Activated CD4-positive, alpha-beta T cell treated with anti-CD3 and anti-CD28 coated beads, Interleukin-2, amount 50 U/mL, for 24 hours (primary cell): Measurements from ENCODE around the gene DPH6.
"Not testable (repeated sequence)": the region's sequence is repeated elsewhere in the genome, so short reads cannot be mapped to it uniquely, and the experiment has no call there.

Source experiments
- DNase-seq, 2 donors: peaks; one replicate each; pipeline ENCODE4 v3.0.0-alpha.2; 2020; ENCODE audit warnings: low read depth in 1 of 2, low spot score in 1 of 2

The DPH6 gene, protein sequence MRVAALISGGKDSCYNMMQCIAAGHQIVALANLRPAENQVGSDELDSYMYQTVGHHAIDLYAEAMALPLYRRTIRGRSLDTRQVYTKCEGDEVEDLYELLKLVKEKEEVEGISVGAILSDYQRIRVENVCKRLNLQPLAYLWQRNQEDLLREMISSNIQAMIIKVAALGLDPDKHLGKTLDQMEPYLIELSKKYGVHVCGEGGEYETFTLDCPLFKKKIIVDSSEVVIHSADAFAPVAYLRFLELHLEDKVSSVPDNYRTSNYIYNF

DNA sequence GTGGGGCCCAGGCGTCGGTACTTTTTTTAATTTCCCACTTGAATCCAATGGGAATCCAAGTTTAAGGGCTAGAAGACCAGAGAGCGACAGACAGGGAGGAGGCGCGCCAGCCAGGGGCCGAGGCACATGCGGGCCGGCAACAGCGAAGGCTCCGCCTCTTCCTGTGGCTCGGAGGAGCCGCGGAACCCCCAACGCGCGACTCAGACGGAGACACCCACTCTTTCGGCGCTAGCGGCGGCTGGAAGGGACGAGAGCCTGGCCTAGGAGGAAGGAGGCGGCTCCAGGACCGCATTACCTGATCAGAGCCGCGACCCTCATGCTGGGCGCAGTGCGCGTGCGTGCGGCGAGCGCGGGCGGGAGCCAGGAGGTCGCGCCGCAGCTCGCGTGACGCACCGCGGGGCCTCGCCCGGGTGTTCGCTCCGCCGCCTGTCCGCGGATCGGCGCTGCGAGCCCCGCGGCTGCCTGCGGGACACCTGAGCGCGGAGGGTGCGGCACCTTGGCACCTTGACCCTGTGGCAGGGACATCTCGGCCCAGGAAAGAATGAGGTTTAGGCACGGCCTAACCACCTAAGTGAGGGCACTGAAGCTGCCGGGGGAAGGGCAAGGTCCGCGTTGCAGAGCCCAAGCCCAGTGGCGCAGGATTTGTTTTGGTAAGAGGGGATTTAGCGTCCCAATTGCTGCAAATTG lies at the start of gene DPH6:
DPH6 (minus strand) TSS at position 342 of the 687 bp plus-strand sequence; CDS start at position 318, 24 bp downstream.
- peak; percentile 80 to 83 for DNase-seq

DNA sequence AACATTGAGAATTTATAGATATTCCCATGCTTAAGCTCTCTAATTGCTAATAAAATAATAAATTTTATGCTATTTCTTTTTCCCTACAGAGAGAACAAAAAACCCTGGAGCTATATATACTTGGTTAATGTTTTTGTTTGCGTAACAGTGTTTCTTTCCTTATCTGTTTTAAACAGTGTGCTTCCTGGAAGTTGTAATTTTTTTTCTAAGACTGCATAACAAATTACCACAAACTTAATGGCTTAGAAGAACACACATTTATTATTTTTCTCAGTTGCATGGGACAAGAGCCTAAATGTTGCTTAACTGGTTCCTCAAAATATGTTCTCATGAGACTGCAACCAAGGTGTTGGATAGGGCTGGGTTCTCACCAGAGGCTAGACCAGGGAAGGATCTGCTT lies 49.7 kb upstream of the DPH6 start:
- DNase-seq = no peak

DNA sequence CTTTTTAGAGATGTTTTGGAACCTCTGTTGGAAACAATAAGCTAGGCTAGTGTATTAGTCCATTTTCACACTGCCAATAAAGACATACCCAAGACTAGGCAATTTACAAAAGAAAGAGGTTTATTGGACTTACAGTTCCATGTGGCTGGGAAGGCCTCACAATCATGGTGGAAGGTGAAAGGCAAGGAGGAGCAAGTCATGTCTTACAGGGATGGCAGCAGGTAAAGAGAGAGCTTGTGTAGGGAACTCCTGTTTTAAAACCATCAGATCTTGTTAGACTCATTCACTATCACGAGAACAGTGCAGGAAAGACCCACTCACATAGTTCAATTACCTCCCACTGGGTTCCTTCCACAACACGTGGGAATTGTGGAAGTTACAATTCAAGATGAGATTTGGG lies 46.0 kb upstream of the DPH6 start:
- DNase-seq = not testable (repeated sequence)

DNA sequence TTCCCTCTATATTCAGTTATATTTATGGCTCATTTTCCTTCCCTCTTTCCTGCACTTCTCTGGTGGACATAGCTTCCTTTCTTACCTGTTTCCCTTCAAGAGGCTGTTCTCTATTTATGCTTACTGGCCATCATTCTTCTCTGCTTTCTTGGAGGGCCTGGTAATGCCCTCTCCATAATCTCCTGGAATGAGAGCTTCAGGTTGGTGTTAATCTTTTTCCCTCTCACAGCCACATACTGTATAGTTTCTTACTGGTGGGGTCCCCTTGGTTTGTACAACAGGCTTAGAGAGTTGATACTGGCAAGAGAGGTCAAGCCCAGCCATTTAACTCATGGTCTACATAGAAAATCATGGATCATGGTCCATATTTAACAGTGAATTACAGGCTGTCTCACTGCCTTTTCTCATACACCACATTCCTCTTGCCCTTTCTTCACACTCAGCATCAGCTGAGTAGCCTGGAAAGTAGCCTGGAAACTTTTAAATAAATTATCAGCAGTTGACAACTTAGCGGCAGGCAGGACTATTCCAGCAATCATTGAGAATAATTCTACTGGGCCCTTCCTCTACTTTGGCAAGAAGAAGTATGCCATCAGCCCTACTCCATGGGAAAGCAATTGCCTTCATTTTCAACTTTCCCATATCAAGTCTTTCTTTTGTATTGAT lies 38.0 kb upstream of the DPH6 start:
- DNase-seq = no peak

DNA sequence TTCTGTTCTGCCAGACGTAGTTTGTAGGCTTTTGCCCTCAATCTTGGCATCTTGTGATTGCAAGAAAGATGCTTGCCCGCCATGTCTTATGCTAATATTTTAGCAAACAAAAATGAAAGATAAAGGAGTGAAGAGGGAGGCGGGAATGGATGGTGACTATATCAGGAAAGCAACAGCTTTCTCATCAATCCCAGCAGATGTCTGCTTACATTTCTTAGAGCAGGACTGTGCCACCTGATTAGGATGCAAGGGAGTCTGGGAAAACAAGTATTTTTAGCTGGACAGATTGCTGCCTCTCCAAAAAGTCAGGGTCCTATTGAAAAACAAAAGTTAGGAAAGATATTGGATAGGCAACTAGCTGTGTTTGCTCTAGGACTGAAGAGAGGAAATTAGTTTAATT lies 34.6 kb upstream of the DPH6 start:
- DNase-seq = no peak

DNA sequence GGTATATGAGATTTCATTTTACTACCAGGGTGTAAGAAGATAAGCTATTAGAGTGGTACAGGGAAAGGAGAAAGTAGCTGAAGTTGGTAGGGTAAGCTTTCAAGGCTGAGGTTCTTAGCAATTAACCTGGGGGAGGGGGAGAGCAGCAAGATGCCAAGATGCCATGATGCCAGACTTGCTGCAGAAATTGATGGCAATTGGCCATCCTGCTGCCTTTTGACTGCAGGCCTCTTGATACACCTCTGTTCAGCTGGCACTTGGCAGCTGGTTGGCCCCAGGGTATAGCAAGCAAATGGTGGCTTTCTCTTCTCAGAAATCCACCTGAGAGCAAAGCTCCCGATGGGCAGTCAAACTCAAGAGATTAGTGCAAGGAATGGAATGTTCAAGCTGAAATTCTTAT lies 21.4 kb upstream of the DPH6 start:
- DNase-seq = no peak

DNA sequence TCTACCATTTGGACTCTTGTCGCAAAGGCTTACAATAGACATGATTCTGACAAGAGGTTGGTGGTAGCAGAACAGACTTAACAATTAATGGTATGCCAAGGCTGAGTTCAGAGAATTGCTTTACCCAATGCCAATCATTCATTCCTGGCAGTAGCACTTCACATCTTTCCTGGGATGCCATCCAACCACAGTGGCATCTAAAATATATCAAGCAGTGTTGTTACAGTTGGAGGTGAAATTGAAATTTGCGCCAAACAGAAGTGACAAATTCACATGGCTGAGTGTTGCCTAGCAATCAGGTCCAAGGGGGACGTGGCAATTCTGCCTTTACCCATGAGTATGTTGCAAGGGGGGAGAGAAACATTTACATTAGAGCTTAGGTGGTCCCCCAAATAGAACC lies 21.0 kb upstream of the DPH6 start:
- DNase-seq = no peak

DNA sequence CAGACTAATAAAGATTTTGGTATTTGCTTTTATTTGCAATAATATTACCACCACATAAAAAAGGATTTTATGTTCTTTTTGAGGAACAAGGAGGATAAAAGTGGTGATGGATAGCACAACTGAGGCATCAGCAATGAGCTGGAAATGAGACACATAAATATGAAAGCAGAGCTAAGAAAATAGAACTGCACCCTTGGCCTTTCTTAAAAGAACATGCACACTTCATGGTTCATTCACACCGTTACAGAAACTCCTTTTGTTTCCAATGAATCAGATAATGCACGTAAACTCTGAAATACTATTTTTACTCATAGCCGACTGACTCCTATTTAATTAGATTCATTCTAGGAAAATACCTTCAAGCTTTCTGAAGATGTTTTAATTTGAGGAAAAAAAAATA lies 19.9 kb upstream of the DPH6 start:
- no peak for DNase-seq

DNA sequence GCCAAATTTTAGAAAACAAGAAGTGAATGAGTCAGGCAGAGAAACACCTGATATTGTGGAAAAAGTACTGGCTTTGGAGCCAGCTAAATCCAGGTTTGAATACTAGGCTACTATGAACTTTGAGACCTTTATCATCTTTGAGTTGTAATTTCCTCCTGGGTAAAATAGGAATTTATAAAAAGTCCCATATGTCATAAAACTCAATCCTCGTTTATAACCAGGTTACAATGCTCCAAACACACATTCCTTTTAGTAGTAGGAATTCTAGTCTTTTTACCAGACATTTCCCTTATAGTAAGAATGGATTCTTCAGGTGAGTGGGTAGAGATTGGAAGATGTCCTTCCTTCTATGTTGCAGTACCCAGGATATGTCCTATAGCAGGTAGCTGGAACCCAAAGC lies 16.7 kb upstream of the DPH6 start:
- DNase-seq = no peak

DNA sequence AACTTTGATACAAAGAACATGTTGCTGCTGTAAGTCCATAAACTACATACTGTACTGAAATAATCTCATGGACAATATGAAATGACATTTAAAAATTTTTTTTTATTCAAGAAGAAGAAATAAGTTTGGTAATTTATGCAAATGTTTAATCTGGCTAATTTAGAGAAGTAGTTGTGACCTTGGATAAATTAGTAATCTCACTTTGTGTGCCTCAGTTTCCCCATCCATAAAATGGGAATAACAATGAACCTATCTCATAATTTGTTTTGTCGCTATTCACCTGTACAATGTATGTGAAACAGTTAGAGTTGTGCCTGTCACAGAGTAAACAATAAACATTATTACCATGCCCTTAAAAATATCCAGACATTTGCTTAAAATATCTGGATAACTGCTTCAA lies 15.3 kb upstream of the DPH6 start:
- no peak for DNase-seq

DNA sequence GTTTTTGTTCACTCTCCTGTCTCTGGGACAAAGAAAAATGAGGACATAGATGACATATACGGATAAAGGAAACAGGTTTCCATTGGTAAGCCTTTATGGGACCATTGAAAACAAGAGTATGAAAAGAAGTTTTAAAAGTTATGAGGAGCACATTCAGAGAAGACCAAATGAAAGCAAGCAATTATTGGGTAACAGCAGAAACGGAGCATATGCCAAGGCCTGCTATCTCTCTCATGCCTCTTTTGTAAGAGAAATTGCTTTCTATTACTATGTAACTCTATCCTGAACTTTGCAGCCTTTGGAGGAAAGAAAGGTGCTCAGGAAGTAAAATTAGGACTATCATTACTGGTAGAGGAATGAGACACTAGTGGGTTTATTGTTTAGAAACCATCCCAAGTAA lies 14.9 kb upstream of the DPH6 start:
- no peak for DNase-seq

DNA sequence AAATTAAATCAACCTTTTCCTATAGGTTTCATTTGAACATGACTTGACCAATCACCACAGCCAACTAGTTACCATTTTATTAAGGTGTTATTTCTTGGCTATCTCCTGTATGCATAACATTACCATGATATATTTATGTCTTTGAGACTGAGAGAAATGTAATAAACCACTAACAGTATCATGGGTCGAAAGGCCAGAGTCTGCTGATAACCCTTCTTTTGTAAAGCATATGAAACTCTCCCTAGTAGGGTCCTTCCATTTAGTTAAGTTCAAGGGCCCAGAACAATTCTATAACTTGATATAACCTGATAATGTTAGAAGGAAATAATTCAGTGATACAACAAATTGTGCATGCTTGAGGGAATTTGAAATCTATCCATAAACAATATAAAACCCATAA lies 14.3 kb upstream of the DPH6 start:
- no peak for DNase-seq

DNA sequence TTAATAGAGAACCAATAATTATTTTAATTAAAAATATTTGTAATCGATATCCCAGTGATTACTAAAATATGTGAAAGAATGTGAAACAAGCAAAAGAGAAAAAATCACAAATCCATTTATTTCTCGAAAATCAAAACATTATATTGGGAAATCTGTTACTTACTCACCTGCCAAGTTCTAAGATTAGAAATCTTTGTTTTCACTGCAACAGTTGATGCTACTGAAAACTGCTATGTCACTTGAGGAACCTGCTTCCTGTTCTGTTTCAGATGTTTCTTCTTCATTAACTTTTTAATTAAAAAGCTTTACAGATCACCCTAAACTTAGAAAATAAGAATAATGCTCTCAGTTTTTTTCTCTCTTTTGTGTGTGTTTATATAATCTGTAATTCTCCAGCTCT lies 13.7 kb upstream of the DPH6 start:
- no peak for DNase-seq

DNA sequence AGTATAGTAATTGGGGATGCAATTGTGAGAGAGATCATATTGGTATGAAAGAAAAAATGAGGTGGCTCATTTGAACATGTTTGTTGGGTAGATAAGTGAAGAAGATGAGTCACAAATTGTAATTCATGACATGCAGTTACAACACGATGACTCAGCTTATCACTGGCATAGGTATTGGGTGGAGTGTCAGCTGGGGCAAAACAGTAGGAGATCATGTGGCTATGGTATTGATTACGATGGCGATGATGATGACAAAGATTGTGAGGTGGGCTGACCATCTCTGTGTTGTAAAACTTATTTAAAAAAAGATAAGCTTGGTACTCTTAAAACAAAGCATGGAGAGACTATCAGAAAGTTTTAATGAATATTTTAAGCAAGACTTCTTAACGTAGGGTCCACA lies 11.6 kb upstream of the DPH6 start:
- no peak for DNase-seq

DNA sequence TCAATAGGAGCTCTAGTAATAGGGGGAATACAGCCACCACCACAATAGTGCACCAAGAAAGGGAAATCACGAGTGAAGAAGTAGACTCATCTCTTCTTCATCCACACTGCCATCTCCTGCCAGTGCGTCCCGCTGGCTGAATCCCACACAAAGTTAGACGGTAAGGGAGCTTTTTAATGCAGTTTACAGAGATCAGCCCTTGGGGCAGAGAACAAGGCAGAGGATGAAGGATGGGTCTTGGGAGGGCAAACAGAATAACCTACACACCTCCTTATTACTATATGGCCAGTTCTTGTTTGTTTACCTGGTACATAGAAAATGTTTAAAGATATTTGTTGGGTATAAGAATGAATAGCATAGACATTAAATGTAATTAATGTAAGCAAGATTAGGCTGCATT lies 11.0 kb upstream of the DPH6 start:
- DNase-seq = no peak

DNA sequence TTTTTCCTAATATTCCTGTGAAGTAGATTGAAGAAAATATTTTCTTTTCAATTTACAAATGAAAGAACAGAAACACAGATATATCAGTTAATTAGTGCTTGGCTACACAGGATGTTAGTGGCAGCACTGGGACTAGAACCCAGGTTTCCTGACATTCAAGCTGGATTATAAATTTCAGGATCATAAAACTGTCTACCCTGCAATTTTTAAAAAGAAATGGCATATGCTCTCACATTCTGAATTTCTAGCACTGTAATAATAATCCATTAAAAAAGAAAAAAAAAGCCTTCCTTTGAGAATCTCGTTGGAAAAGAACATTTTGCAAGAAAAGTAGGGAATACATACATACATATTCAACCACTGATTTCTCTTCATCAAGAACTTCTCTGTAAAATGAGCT lies 9.3 kb upstream of the DPH6 start:
- DNase-seq = no peak

DNA sequence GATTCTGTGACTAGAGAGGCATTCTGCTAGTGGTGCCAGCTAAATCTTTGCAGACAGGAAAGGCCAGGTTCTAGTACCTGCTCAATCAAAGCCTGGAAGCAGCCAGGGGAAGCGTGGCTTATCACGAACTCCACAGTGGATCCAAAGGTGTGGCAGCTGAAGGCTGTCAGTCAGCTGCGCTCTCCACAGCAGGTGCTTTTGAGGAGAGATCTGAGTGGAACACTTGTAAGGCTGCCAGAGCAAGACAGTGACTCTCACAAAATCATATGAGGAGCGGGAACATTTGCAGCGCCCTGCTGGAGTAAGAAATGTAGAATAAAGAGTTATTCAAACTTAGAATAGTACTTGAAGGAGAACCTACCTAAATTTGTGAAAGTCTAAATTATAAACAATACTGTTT lies 5.0 kb upstream of the DPH6 start:
- no peak for DNase-seq

DNA sequence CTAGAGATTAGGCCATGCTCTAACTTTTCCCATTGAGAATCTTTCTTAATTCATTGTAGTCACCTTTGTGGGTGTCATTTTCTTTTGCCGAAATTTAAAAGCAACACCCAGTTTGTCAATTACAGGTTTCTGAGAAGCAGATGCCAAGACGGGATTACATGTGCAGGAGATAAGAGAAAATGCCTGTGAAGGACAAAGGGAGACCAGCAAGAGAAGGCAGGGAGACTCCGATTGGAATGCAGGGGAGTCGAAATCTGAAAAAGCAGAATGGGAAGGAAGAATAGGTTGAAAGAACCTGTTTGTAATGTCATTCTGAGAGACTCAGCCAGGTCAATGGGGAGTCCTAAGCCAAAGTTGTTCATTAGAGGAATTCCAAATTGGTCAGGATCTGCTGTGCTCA lies 3.6 kb upstream of the DPH6 start:
- DNase-seq = no peak

DNA sequence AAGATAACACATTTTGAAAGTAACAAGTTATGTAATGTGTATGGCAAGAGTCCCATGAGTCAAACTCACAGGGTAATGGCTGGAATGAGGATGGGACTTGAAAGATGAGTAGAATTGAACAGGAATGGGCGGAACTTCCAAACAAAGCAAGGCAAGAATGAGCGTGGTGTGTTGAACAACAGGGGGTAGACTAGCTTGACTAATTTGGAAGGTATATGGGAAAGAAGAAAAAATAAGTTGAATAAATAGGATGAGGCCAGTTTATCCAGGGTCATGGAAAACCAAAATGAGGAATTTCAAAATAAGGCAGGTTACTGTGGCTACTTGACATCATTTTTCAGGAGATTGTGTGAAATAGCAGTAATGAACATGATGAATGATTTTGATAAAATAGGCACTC lies 2.5 kb upstream of the DPH6 start:
- DNase-seq = no peak

DNA sequence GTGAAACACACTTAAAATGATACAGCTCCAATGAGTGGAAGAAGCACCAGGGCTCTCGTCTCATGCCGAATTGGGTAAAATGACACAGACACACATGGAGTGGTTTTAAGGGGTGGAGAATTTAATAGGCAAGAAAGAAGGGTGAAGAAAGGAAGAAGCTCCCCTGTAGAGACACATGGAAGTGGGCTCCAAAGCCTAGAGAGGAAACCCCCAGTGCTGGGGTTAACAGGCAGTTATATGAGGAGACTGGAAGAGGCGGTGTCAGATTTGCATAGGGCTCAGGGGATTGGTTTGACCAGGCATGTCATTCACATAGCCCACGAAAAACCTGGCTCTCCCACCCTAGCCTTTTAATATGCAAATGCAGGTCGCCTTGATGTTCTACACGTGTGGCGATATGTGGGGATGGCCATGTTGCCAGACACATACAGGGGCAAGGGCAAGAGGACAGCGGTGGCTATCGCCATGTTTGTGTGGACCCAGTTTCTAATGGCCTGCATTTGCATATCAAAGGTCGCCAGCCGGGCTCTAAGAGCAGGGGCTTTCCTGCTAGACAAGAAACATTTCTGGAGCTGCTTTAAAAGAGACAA lies 1.9 kb upstream of the DPH6 start:
- DNase-seq = no peak

DNA sequence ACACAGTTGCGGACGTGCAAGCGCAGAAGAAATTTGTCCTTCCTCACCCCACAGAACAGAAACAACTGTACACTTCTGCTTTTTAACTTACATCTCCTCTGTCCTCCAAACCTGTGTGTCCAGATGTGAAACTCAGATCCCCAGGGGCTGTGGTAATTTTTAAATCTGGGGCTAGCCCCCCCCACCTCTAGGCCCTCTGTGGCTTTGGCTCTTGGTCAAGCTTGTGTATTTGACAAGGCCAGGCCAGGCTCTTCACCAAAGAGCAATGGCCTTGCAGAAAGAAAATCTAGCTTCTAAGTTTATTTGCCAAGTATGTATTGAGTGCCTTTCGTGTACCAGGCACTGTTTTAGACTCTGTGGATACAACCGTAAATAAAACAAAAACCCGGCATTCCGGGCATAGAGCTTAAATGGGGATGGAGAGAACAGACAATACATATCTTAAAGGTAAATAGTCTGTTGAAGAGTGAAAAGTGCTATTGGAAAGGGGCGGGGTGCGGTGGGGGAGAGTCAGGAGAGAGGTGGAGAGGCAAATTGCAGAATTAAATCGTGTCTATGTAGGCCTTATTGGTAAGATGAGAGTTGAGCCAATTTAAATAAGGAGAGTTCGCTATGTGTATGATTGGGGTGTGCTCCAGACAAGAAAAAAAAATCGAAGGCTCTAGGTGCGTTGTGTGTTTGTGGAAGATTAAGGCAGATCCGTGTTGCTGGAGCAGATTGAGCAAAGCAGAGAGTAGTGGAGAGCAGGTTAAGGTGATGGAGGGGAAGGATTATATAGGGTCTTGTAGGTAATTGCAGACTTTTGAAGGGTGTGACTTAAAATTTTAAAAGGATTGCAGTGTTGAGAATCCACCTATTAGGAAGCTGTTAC lies 781 bp upstream of the DPH6 start:
- DNase-seq = no peak
